22Rv1 (cell line): Measurements from ENCODE around the gene SLC51B.

Experiments used
- CTCF ChIP-seq: fragments of 450-650 bp; IDR thresholded peaks from 2 replicates; pipeline ENCODE4 v1.5.1; 2017; ENCODE audit warnings: mild to moderate bottlenecking
- ZFX ChIP-seq: fragments of 450-650 bp; IDR thresholded peaks from 2 replicates; pipeline ENCODE4 v1.6.1; 2017; ENCODE audit warnings: antibody characterized with exemption, borderline replicate concordance

DNA sequence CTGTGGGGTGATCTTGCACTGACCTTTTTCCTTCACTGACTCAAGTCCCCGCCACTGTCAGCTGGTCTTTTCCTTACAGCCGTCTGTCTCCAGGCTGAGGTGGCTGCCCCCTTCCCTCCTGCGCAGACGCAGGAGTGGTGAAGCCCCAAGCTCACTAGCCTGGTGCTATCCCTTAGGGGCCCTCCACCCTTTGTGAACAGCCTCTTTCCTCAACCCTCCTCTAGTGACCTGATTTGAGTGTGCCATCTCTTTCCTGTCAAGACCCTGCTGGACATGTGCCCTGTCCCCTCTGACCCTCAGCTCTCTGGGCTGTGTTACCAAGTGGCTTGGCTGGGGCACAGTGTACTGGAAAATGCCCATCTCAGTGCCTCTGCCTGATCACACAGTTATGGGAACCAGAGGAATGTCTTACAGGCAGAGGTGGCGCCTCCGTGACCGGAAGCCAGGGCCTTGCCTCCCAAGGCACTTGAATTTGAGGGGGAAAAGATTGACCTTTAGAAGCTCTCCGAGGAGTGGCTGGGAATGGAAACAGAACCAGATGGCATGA, 40.1 kb downstream of the SLC51B start:
- TF ChIP-seq ZFX (no peak), CTCF (no peak)
